Adrenal gland (tissue), 5 donors: ENCODE measurements around the gene PPP1R14B.

ENCODE experiments used
- POLR2A ChIP-seq, 2 donors: fragments of 450-650 bp; IDR thresholded peaks; one replicate each; pipeline ENCODE4 v1.6.1; 2017; ENCODE audit warnings: antibody characterized with exemption in 2 of 2, mild to moderate bottlenecking in 2 of 2, moderate library complexity in 1 of 2
- TF ChIP-seq, protein P1 (sequence below), 6 experiments: fragments of 450-650 bp in 4 of 6; fragments of 200-600 bp in 2 of 6; sonication (generic) in 1 of 6; IDR thresholded peaks; 1 replicate in 5 of 6; 2 replicates in 1 of 6; pipeline versions ENCODE4 v1.5.1 to v1.8.0; 2016 to 2021; ENCODE audit warnings: antibody characterized with exemption in 6 of 6, mild to moderate bottlenecking in 2 of 6, moderate library complexity in 1 of 6
- donor health status: DM: no; HTN: no; CAD: no.

DNA sequence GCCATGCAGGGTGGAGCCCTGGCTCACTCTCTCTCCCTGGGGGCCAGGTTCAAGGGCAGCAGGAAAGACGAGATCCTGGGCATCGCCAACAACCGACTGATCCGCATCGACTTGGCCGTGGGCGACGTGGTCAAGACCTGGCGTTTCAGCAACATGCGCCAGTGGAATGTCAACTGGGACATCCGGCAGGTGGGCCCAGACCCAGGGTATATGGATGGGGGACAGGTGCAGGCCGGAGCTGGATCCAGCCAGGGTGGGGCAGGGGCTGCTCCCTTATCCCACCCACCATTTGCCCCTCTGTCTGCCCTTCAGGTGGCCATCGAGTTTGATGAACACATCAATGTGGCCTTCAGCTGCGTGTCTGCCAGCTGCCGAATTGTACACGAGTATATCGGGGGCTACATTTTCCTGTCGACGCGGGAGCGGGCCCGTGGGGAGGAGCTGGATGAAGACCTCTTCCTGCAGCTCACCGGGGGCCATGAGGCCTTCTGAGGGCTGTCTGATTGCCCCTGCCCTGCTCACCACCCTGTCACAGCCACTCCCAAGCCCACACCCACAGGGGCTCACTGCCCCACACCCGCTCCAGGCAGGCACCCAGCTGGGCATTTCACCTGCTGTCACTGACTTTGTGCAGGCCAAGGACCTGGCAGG lies 23.6 kb downstream of the PPP1R14B start:
- no peak for TF ChIP-seq POLR2A (IDR thresholded peaks at IDR 0.05)
- TF ChIP-seq, protein P1, sequence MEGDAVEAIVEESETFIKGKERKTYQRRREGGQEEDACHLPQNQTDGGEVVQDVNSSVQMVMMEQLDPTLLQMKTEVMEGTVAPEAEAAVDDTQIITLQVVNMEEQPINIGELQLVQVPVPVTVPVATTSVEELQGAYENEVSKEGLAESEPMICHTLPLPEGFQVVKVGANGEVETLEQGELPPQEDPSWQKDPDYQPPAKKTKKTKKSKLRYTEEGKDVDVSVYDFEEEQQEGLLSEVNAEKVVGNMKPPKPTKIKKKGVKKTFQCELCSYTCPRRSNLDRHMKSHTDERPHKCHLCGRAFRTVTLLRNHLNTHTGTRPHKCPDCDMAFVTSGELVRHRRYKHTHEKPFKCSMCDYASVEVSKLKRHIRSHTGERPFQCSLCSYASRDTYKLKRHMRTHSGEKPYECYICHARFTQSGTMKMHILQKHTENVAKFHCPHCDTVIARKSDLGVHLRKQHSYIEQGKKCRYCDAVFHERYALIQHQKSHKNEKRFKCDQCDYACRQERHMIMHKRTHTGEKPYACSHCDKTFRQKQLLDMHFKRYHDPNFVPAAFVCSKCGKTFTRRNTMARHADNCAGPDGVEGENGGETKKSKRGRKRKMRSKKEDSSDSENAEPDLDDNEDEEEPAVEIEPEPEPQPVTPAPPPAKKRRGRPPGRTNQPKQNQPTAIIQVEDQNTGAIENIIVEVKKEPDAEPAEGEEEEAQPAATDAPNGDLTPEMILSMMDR (IDR thresholded peaks at IDR 0.05), result no peak
